ENCODE measurements around the gene PSD2.

DNA sequence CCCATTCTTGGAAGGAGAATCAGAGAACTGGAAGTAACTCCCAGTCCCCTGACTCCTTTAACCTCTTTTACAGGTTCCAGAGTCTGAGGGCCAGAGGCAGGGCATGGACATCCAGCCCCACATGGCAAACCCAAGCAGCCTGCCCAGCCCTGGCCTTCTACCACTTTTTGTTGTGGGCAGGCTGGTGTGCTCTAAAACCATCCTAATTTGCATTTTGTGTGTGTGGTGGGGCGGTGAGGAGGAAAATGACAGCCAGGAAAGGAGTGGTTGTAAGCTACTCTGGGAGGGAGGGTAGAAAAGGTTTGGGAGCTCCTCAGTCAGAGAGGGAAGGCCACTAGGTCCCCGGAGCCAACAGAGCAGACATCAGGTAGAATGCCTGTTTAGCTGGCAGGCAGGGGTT, 90.6 kb downstream of the PSD2 start:
- TF ChIP-seq POLR2A (IDR thresholded peaks at IDR 0.05; ENCODE audit: low read length): no peak
- TF ChIP-seq GATA1 (IDR thresholded peaks at IDR 0.05; ENCODE audit: low read depth, low read length): no peak

Data from erythroblast (primary cell).